Neural cell (in vitro differentiated cells): ENCODE data around the gene GLT1D1.
"Not testable (repeated sequence)": the region's sequence is repeated elsewhere in the genome, so short reads cannot be mapped to it uniquely, and the experiment has no call there.

Experiments
- TAF1 ChIP-seq: IDR thresholded peaks from 2 replicates; pipeline ENCODE4 v1.6.1; 2012; ENCODE audit warnings: low read depth
- TF ChIP-seq, protein P1 (sequence below): fragments of 450-650 bp; IDR thresholded peaks from 2 replicates; pipeline ENCODE4 v1.5.1; 2014; ENCODE audit warnings: antibody characterized with exemption, mild to moderate bottlenecking, moderate library complexity; ENCODE audit not compliant: poor library complexity, severe bottlenecking

DNA sequence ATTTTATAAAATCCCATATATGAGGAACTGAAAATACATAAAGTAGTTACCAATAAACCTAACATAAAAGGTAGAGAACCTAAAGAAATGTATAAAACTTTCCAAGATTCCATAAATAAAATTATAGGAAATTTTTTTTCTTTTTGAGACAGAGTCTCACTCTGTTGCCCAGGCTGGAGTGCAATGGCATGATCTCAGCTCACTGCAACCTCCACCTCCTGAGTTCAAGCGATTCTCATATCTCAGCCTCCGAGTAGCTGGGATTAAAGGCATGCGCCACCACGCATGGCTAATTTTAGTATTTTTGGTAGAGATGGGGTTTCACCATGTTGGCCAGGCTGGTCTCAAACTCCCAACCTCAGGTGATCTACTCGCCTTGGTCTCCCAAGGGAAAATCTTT lies 47.9 kb upstream of the GLT1D1 start:
- TF ChIP-seq, protein P1, sequence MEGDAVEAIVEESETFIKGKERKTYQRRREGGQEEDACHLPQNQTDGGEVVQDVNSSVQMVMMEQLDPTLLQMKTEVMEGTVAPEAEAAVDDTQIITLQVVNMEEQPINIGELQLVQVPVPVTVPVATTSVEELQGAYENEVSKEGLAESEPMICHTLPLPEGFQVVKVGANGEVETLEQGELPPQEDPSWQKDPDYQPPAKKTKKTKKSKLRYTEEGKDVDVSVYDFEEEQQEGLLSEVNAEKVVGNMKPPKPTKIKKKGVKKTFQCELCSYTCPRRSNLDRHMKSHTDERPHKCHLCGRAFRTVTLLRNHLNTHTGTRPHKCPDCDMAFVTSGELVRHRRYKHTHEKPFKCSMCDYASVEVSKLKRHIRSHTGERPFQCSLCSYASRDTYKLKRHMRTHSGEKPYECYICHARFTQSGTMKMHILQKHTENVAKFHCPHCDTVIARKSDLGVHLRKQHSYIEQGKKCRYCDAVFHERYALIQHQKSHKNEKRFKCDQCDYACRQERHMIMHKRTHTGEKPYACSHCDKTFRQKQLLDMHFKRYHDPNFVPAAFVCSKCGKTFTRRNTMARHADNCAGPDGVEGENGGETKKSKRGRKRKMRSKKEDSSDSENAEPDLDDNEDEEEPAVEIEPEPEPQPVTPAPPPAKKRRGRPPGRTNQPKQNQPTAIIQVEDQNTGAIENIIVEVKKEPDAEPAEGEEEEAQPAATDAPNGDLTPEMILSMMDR = not testable (repeated sequence)
- not testable (repeated sequence) for TF ChIP-seq TAF1
